ENCODE results near the gene ZMYM2.

Gene ZMYM2

DNA sequence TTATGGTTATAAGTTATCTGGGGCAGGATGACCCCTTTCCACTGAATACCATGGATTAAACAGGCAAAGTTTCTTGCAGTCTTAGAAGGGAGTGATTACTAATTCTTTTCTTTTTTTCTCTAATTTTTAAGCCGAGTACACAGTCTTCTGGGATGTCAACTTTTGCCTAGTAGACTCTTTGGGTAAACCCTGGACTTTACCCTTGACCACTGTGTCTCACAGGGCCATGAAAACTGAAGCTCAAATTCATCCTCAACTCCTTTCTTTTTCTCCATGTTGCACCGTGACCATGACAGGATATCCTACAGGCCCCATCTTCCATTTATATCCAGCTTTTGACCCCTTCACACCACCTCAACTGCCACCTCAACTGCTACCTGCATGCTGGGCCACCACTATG lies 150.5 kb downstream of the ZMYM2 start:
- no peak for DNase-seq

GRCh38 chr13:20114066-20114610 lies 155.6 kb downstream of the ZMYM2 start:
- no peak for DNase-seq

DNA sequence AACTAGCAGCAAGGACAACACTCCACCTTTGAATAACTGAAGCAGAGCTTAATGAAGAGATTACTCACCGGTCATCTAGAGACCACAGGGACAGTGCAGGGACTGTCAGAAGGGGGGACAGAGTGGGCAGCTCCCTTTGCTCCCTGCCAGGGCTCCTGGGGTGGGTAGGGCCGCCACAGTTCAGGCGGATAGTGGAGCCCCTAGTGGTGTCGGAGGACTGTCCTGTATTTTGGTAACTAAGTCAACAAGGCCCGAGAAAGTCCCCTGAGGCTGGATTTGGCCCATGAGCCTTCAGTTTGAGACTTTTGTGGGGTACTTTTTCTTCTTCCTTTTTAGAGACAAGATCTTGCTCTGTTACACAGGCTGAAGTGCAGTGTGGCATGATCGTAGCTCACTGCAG lies 157.7 kb downstream of the ZMYM2 start:
- DNase-seq, result no peak

DNA sequence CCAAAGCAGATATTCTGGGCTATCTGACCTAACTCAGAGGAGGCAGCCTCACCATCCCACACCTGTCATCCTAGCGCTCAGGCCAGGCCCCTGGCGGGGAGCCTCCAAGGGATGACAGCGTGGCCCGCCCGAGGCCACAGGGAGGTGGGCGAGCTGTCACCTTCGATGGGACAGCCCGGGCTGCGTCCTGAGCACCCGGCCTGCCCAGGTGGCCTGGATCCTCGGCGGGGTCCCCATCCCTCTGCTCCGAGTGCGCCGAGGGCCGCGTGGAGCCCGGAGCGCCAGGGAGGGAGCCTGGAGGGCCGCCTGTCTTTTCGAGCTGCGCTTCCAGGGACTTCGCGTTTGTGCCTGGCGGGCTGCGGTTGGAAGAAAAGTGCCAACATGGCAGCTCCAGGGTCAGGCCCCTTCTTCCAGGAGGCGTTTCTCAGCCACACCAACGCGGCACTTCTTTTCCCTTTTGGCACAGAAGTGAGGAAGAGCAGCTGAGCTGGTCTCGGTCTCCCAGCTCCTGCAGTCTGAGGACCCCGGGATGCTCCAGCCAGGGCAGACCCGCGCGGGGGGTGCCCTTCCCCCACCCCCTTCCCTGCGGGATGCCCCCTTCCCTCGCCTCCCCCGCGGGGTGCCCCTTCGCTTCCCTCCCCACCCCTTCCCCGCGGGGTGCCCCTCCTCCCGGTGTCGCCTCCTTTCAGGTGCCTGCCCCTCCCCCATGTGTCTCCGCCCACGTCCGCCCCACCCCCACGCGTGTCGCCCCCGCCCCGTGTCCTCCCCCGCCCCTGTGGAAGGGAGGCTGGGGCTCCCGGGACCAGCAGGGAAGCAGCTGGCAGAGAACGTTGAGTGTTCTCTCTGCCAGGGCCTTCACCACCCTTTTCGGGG lies 160.0 kb downstream of the ZMYM2 start:
- DNase-seq, result no peak

- DNase-seq, result no peak
These were observed 161.4 kb downstream of the ZMYM2 start for GRCh38 chr13:20119960-20120359.

- DNase-seq, result no peak
These were observed 162.6 kb downstream of the ZMYM2 start for GRCh38 chr13:20121159-20121525.

GRCh38 chr13:20124303-20124702 lies 165.8 kb downstream of the ZMYM2 start:
- DNase-seq, result no peak

DNA sequence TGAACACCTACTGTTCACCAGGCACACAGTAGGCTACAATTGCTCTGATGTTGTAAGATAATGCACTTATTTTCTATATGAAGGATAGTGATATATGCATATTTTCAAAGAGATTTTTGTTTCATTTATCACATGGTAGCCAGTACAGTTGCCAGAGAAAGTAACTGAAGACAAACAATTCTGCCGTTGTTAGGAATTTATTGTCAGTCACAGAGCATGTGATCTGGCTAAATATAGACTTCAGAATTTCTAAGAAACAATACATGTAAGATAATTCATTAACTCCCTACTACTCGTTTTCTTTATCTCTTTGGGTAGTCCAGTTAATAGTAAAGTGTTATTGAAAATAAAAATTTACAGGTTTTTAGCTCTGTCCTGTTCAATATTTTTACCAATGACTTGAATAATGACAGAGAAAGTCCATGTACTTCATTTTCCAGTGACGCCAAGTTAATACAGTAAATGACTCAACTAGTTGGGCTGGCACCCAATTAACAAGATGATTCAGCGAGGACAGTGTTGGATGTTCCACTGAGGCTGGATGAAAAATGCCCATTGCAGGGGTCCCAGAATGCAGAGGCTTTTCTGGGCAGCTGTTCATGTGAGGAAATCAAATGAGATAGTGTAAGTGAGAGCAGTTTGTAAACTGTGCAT lies 166.7 kb downstream of the ZMYM2 start:
- DNase-seq, result no peak

GRCh38 chr13:20125783-20126165 lies 167.2 kb downstream of the ZMYM2 start:
- no peak for DNase-seq

GRCh38 chr13:20126541-20127261 lies 168.2 kb downstream of the ZMYM2 start:
- no peak for DNase-seq

DNA sequence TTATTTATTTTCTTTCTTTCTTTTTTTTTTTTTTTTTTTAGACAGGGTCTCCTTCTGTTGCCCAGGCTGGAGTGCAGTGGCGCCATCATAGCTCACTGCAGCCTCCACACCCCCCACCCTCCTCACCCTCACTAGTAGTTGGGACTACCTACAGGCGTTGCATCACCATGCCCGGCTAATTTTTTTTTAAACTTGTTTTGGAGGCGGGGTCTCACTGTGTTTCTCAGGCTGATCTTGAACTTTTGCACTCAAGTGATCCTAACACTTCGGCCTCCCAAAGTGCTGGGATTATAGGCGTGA lies 168.7 kb downstream of the ZMYM2 start:
- DNase-seq, result no peak

GRCh38 chr13:20127562-20128458 lies 169.3 kb downstream of the ZMYM2 start:
- DNase-seq, result no peak

- no peak for DNase-seq
These were observed 170.0 kb downstream of the ZMYM2 start for GRCh38 chr13:20128459-20128931.

- no peak for DNase-seq
These were observed 170.5 kb downstream of the ZMYM2 start for GRCh38 chr13:20129076-20129475.

- DNase-seq, result no peak
These were observed 171.5 kb downstream of the ZMYM2 start for GRCh38 chr13:20130012-20130411.

- DNase-seq, result no peak
These were observed 172.1 kb downstream of the ZMYM2 start for GRCh38 chr13:20130652-20131051.

- DNase-seq, result no peak
These were observed 172.7 kb downstream of the ZMYM2 start for GRCh38 chr13:20131057-20131832.

DNA sequence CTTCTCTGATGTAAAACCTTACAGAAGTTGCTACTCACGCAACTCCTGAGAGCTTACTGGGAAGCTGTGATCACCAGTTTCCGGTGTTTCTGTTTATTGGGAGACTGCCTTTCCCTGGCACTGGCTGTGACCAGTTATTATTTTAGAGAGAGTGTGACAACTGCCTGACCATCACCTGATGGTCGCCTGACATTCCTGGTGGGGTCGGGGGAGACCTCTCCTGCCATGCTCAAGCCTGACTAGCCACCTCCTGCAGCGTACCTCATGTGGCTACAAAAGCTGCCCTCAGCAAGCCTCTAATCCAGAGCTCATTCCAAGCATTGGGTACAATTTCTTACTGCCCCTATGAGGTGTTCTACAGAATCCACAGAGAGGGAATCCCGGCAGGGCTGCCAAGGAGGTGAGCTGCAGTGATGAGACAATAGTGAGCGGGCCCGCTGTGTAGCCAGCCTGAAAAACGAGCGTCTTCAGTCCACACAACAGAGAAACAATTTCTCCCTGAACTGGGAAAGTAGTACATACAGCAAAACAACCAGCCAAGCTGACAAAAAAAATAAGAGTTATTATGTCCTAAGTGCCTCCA lies 173.6 kb downstream of the ZMYM2 start:
- DNase-seq, result no peak

- DNase-seq, result no peak
These were observed 176.2 kb downstream of the ZMYM2 start for GRCh38 chr13:20134732-20135131.

- no peak for DNase-seq
These were observed 178.5 kb downstream of the ZMYM2 start for GRCh38 chr13:20136781-20137703.

All from NCI-H1694 (cell line).